Measurements from ENCODE around the gene NEUROD2. TPM values are rescaled to one million over a fixed set of nuclear protein-coding genes. Genes with fewer than 3 reads are reported as not detected.

NEUROD2 gene
- total RNA-seq, 6 experiments from 2014 or later: not detected

DNA sequence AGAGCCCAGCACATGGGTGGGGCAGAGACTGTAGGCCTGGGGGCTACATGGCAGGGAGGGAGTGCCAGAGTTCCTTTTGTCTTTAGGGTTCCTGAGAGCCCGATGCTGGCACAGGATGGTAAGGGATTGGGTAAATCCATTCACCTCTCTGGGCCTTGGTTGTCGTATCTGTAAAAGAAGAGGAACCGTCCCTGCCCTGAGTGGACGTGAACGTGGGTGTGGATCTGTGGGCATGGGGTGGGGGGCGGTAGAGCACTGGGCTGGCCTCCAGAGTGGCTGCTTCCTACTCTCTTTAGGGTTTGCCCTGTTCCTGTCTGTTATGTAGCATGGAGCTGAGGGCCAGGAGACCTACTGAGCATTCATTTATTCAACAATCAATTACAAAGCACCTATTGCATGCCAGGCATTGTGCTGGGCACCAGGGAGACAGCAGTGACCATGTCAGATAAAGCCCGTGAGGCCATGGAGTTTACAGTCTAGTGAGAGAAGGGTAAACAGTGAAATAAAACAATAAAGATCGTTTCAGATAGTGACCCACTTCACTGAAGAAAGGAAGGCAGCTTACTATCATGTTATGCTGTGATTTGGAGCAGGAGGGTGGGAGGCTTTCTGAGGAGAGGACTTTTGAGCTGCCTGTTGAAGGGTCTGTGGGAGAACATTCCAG lies 44.3 kb upstream of the NEUROD2 start:
- no peak overlapping the region; the same call in 1 of the 2 replicates for H3K27ac Mint-ChIP-seq
- H3K4me1 Mint-ChIP-seq (ENCODE audit: low read depth): peaks cover 21% of the 10 kb centered on the region
- H3K36me3 Mint-ChIP-seq (ENCODE audit: low read depth): no peaks in the 10 kb centered on the region
- H3K9me3 Mint-ChIP-seq: no peaks in the 10 kb centered on the region
- TF ChIP-seq, protein P1, sequence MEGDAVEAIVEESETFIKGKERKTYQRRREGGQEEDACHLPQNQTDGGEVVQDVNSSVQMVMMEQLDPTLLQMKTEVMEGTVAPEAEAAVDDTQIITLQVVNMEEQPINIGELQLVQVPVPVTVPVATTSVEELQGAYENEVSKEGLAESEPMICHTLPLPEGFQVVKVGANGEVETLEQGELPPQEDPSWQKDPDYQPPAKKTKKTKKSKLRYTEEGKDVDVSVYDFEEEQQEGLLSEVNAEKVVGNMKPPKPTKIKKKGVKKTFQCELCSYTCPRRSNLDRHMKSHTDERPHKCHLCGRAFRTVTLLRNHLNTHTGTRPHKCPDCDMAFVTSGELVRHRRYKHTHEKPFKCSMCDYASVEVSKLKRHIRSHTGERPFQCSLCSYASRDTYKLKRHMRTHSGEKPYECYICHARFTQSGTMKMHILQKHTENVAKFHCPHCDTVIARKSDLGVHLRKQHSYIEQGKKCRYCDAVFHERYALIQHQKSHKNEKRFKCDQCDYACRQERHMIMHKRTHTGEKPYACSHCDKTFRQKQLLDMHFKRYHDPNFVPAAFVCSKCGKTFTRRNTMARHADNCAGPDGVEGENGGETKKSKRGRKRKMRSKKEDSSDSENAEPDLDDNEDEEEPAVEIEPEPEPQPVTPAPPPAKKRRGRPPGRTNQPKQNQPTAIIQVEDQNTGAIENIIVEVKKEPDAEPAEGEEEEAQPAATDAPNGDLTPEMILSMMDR (IDR thresholded peaks at IDR 0.05): no peak
- H3K27me3 Mint-ChIP-seq (ENCODE audit: insufficient read depth): peaks cover 2% of the 10 kb centered on the region; the same call in 1 of the 2 replicates
- DNase-seq: no peak
- H3K4me3 Mint-ChIP-seq: no peak overlapping the region

DNA sequence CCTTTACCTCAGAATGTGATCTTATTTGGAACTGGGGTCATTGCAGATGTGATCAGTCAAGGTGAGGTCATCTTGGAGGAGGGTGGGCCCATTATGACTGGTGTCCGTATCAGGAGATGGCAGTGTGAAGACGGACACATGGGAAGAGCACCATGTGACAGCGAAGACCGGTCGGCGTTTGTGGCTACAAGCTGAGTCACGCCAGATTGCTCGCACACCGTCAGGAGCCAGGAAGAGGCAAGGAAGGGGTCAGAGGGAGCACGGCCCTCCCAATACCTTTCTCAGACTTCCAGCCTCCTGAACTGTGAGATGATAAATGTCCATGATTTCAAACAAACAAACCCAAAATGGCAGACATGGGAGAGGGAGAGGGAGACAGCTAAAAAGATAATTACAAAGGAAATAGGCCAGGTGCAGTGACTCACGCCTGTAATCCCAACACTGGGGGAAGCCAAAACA lies 42.4 kb upstream of the NEUROD2 start:
- peaks cover 21% of the 10 kb centered on the region for H3K4me1 Mint-ChIP-seq (ENCODE audit: low read depth)
- no peak overlapping the region for H3K4me3 Mint-ChIP-seq
- no peaks in the 10 kb centered on the region for H3K9me3 Mint-ChIP-seq
- TF ChIP-seq, protein P1 (IDR thresholded peaks at IDR 0.05): no peak
- H3K27me3 Mint-ChIP-seq (ENCODE audit: insufficient read depth): peaks cover 2% of the 10 kb centered on the region; the same call in 1 of the 2 replicates
- H3K27ac Mint-ChIP-seq: no peak overlapping the region
- no peak for DNase-seq
- no peaks in the 10 kb centered on the region for H3K36me3 Mint-ChIP-seq (ENCODE audit: low read depth)

DNA sequence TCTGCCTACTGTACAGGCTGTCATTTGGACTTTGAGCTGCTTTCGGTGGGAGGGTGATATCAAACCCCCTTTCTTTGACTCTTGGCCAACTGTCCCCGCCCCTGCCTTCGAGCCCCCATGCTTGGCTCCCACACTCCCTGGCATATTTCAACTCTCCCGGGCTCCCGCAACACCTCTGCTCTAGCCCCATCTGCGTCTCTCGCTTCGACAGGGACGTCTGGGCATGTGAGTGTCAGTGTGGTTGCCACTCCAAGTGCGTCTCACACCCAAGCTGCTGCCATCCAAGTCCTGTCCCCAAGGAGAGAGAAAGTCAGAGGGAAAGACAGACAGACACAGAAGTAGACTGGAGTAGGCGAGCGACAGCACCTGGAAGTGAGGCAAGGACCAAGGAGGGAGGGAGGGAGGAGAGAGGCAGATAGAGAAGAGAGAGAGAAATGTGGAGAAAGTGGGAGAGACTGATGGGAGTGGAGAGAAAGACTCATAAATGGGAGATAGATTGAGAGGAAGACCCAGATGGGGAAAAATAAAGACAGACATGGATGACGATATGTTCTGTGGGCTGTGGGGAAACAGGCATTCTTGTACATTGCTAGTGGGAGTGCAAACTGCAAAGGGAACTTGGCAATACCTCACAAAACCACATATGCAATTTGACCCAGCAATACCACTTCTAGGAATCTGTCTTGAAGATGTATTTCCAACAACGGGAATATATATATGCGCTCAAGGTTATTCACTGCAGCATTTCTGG lies 41.1 kb upstream of the NEUROD2 start:
- Mint-ChIP-seq H3K36me3 (ENCODE audit: low read depth) (no peaks in the 10 kb centered on the region), H3K9me3 (no peaks in the 10 kb centered on the region), H3K4me1 (ENCODE audit: low read depth) (peaks cover 23% of the 10 kb centered on the region), H3K27ac (no peak overlapping the region), H3K27me3 (ENCODE audit: insufficient read depth) (peaks cover 2% of the 10 kb centered on the region; the same call in 1 of the 2 replicates), H3K4me3 (no peak overlapping the region)
- no peak for DNase-seq
- TF ChIP-seq, protein P1 (IDR thresholded peaks at IDR 0.05): no peak

DNA sequence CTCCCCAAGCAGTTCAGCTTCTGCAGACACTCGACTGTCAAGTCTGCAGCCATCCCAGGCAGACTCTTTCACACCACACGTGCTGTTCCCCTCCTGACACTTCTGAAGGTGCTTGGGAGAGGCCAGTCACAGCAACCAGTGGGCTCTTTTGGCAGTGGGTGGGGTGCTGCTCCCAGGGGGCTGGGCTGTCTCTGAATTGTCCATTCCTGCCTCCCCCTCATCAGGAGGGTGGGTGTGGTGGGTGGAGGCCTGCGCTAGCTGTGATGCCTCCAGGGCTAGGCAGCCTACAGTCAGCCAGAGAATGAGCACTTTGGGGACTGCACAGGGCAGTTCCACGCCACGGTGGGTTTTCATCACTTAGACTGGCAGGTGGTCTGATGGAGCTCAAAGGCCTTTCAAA lies 39.5 kb upstream of the NEUROD2 start:
- Mint-ChIP-seq H3K36me3 (ENCODE audit: low read depth) (no peaks in the 10 kb centered on the region), H3K4me3 (no peak overlapping the region), H3K27me3 (ENCODE audit: insufficient read depth) (peaks cover 2% of the 10 kb centered on the region; the same call in 1 of the 2 replicates), H3K4me1 (ENCODE audit: low read depth) (peaks cover 27% of the 10 kb centered on the region), H3K27ac (no peak overlapping the region), H3K9me3 (no peaks in the 10 kb centered on the region)
- DNase-seq: no peak
- TF ChIP-seq, protein P1 (IDR thresholded peaks at IDR 0.05): no peak

DNA sequence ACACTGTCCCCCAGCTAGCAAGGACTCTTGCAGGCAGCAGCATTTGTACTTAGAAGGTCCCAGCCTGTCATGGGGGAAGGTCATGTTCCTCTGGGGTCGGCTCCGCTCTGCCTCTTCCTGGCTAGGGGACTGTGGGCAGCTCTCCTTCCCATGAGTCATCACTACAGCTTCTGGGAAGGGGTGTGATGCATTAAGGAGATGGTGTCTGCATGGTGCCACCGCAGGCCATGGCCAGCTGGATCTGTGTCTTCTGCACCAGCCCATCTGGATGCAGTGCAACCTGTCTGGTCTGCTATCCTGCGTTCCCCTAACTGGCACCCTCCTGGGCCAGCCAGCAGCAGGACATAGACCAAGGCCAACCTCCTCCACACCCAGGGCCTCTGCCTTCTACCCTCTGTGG lies 35.6 kb upstream of the NEUROD2 start:
- TF ChIP-seq, protein P1 (IDR thresholded peaks at IDR 0.05): no peak
- Mint-ChIP-seq H3K4me1 (ENCODE audit: low read depth) (peaks cover 40% of the 10 kb centered on the region), H3K27me3 (ENCODE audit: insufficient read depth) (no peaks in the 10 kb centered on the region), H3K9me3 (no peaks in the 10 kb centered on the region), H3K27ac (no peak overlapping the region; the same call in 1 of the 2 replicates), H3K4me3 (no peak overlapping the region), H3K36me3 (ENCODE audit: low read depth) (no peaks in the 10 kb centered on the region)
- no peak for DNase-seq
